ENCODE data around the gene CALHM4.

GRCh38 chr6:116557893-116558292, 4.3 kb downstream of the CALHM4 start:
- TF ChIP-seq CTCF (IDR thresholded peaks at IDR 0.05): no peak
- TF ChIP-seq POLR2A (IDR thresholded peaks at IDR 0.05): peak in 1 of 2 donors; percentile 6
